ENCODE results near the gene ELK4.

Gene ELK4

DNA sequence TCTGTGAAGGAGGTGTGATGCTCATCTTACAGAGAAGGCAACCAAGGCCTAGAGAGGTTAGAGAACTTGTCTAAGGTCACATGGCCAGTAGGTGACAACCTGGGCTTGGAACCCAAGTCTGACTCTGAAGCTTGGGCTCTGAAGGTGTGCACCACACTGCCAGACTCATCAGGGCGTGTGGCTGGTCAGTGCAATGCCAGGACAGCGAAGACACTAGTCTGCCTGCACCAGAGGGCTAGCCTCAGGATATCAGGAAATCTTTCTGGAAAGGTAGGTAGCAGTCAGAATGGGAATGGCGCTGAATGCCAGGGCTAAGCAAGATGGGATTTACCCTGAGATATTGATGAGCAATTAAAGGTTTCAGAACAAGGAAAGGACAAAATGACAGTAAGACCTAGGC lies 34.9 kb downstream of the ELK4 start:
- Histone ChIP-seq H3K79me2 (ENCODE audit: low read length) (no peaks in the 10 kb centered on the region), H3K9me3 (ENCODE audit: insufficient read depth, low read length) (no peaks in the 10 kb centered on the region), H2AFZ (ENCODE audit: low read depth, low read length) (no peak overlapping the region), H3K4me1 (ENCODE audit: low read length) (peaks cover 34% of the 10 kb centered on the region), H3K27me3 (ENCODE audit: low read depth, low read length) (no peaks in the 10 kb centered on the region), H3K9ac (ENCODE audit: low read length) (no peak overlapping the region), H3K4me2 (ENCODE audit: low read length) (no peak overlapping the region), H3K27ac (ENCODE audit: low read length) (no peak overlapping the region), H3K36me3 (replicated peaks; ENCODE audit: low read depth, low read length) (peaks cover 23% of the 10 kb centered on the region), H4K20me1 (ENCODE audit: insufficient read depth, low read length) (peaks cover 11% of the 10 kb centered on the region), H3K4me3 (ENCODE audit: low read length) (no peak overlapping the region)
- TF ChIP-seq EZH2phosphoT487 (IDR thresholded peaks at IDR 0.05; ENCODE audit: low read depth), result no peak
- TF ChIP-seq, protein P1, sequence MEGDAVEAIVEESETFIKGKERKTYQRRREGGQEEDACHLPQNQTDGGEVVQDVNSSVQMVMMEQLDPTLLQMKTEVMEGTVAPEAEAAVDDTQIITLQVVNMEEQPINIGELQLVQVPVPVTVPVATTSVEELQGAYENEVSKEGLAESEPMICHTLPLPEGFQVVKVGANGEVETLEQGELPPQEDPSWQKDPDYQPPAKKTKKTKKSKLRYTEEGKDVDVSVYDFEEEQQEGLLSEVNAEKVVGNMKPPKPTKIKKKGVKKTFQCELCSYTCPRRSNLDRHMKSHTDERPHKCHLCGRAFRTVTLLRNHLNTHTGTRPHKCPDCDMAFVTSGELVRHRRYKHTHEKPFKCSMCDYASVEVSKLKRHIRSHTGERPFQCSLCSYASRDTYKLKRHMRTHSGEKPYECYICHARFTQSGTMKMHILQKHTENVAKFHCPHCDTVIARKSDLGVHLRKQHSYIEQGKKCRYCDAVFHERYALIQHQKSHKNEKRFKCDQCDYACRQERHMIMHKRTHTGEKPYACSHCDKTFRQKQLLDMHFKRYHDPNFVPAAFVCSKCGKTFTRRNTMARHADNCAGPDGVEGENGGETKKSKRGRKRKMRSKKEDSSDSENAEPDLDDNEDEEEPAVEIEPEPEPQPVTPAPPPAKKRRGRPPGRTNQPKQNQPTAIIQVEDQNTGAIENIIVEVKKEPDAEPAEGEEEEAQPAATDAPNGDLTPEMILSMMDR (IDR thresholded peaks at IDR 0.05; ENCODE audit: low read depth, low read length), result no peak

- Histone ChIP-seq H3K27ac (ENCODE audit: low read length) (no peak overlapping the region), H3K4me2 (ENCODE audit: low read length) (peak overlapping the region; percentile 24), H3K79me2 (ENCODE audit: low read length) (no peaks in the 10 kb centered on the region), H3K9me3 (ENCODE audit: insufficient read depth, low read length) (no peaks in the 10 kb centered on the region), H4K20me1 (ENCODE audit: insufficient read depth, low read length) (peaks cover 11% of the 10 kb centered on the region), H3K4me1 (ENCODE audit: low read length) (peaks cover 35% of the 10 kb centered on the region), H3K27me3 (ENCODE audit: low read depth, low read length) (no peaks in the 10 kb centered on the region), H3K36me3 (replicated peaks; ENCODE audit: low read depth, low read length) (peaks cover 23% of the 10 kb centered on the region), H3K4me3 (ENCODE audit: low read length) (no peak overlapping the region), H3K9ac (ENCODE audit: low read length) (no peak overlapping the region), H2AFZ (ENCODE audit: low read depth, low read length) (no peak overlapping the region)
- TF ChIP-seq, protein P1 (IDR thresholded peaks at IDR 0.05; ENCODE audit: low read depth, low read length), result no peak
- TF ChIP-seq EZH2phosphoT487 (IDR thresholded peaks at IDR 0.05; ENCODE audit: low read depth), result no peak
Measured at GRCh38 chr1:205595861-205596260, 36.0 kb downstream of the ELK4 start.

GRCh38 chr1:205595435-205595834 lies 36.4 kb downstream of the ELK4 start:
- H3K27ac ChIP-seq (ENCODE audit: low read length), result no peak overlapping the region

GRCh38 chr1:205594846-205595245 lies 37.0 kb downstream of the ELK4 start:
- peaks cover 28% of the 10 kb centered on the region for H3K4me1 ChIP-seq (ENCODE audit: low read length)
- H3K79me2 ChIP-seq (ENCODE audit: low read length), result no peaks in the 10 kb centered on the region
- no peak for TF ChIP-seq EZH2phosphoT487 (IDR thresholded peaks at IDR 0.05; ENCODE audit: low read depth)
- TF ChIP-seq, protein P1 (IDR thresholded peaks at IDR 0.05; ENCODE audit: low read depth, low read length), result no peak
- H4K20me1 ChIP-seq (ENCODE audit: insufficient read depth, low read length), result peaks cover 2% of the 10 kb centered on the region; the same call in 1 of the 2 replicates
- no peaks in the 10 kb centered on the region for H3K9me3 ChIP-seq (ENCODE audit: insufficient read depth, low read length)
- H3K4me2 ChIP-seq (ENCODE audit: low read length), result no peak overlapping the region
- no peak overlapping the region for H3K4me3 ChIP-seq (ENCODE audit: low read length)
- H3K27me3 ChIP-seq (ENCODE audit: low read depth, low read length), result no peaks in the 10 kb centered on the region
- H3K36me3 ChIP-seq (replicated peaks; ENCODE audit: low read depth, low read length), result peaks cover 22% of the 10 kb centered on the region
- H2AFZ ChIP-seq (ENCODE audit: low read depth, low read length), result no peak overlapping the region
- no peak overlapping the region for H3K9ac ChIP-seq (ENCODE audit: low read length)
- H3K27ac ChIP-seq (ENCODE audit: low read length), result no peak overlapping the region

More at GRCh38 chr1:205595435-205595834, 36.4 kb downstream of the ELK4 start:
- H3K9ac ChIP-seq (ENCODE audit: low read length), result no peak overlapping the region
- no peak for TF ChIP-seq EZH2phosphoT487 (IDR thresholded peaks at IDR 0.05; ENCODE audit: low read depth)
- TF ChIP-seq, protein P1 (IDR thresholded peaks at IDR 0.05; ENCODE audit: low read depth, low read length), result no peak
- H3K4me2 ChIP-seq (ENCODE audit: low read length), result peak overlapping the region; percentile 24
- H3K36me3 ChIP-seq (replicated peaks; ENCODE audit: low read depth, low read length), result peaks cover 23% of the 10 kb centered on the region
- H3K4me1 ChIP-seq (ENCODE audit: low read length), result peaks cover 34% of the 10 kb centered on the region
- H3K27me3 ChIP-seq (ENCODE audit: low read depth, low read length), result no peaks in the 10 kb centered on the region
- no peaks in the 10 kb centered on the region for H3K79me2 ChIP-seq (ENCODE audit: low read length)
- no peaks in the 10 kb centered on the region for H3K9me3 ChIP-seq (ENCODE audit: insufficient read depth, low read length)
- H4K20me1 ChIP-seq (ENCODE audit: insufficient read depth, low read length), result peaks cover 6% of the 10 kb centered on the region
- H2AFZ ChIP-seq (ENCODE audit: low read depth, low read length), result no peak overlapping the region
- H3K4me3 ChIP-seq (ENCODE audit: low read length), result no peak overlapping the region

Measured in OCI-LY3 (cell line).